Endodermal cell (in vitro differentiated cells): ENCODE measurements around the gene LSM12. TPM values are rescaled to one million over a fixed set of nuclear protein-coding genes. Genes with fewer than 3 reads are reported as not detected.
"Not testable (repeated sequence)": the region's sequence is repeated elsewhere in the genome, so short reads cannot be mapped to it uniquely, and the experiment has no call there.

Experiments
- DNase-seq: peaks from one replicate; pipeline ENCODE4 v3.0.0-alpha.2; 2017
- H3K27ac ChIP-seq: 2 replicates; pipeline ENCODE4 v1.5.1; 2013; ENCODE audit warnings: mild to moderate bottlenecking, low read depth, low read length, moderate library complexity
- H3K27me3 ChIP-seq: 2 replicates; pipeline ENCODE4 v1.6.1; 2013; ENCODE audit warnings: mild to moderate bottlenecking, low read length, moderate library complexity; ENCODE audit not compliant: insufficient read depth, control insufficient read depth, poor library complexity, severe bottlenecking
- H3K36me3 ChIP-seq: 2 replicates; pipeline ENCODE4 v1.7.0; 2013; ENCODE audit warnings: mild to moderate bottlenecking, low read length, moderate library complexity; ENCODE audit not compliant: control insufficient read depth, insufficient read depth
- H3K4me1 ChIP-seq: one replicate; pipeline ENCODE4 v1.7.0; 2013; ENCODE audit warnings: low read length; ENCODE audit not compliant: control insufficient read depth, insufficient read depth
- H3K4me3 ChIP-seq: 2 replicates; pipeline ENCODE4 v1.5.1; 2013; ENCODE audit warnings: mild to moderate bottlenecking, low read length, moderate library complexity
- H3K9ac ChIP-seq: 2 replicates; pipeline ENCODE4 v1.6.1; 2013; ENCODE audit warnings: mild to moderate bottlenecking, low read length, moderate library complexity; ENCODE audit not compliant: poor library complexity, severe bottlenecking; ENCODE audit errors: extremely low read depth
- H3K9me3 ChIP-seq: 2 replicates; pipeline ENCODE4 v1.6.1; 2013; ENCODE audit warnings: mild to moderate bottlenecking, low read length, moderate library complexity; ENCODE audit not compliant: control insufficient read depth
- H3K27ac Mint-ChIP-seq: 2 replicates; pipeline ENCODE4 v1.8.0; 2020; ENCODE audit warnings: mixed read lengths
- H3K27me3 Mint-ChIP-seq: 2 replicates; pipeline ENCODE4 v1.8.0; 2021; ENCODE audit warnings: mild to moderate bottlenecking, mixed read lengths; ENCODE audit not compliant: insufficient read depth
- H3K36me3 Mint-ChIP-seq: 2 replicates; pipeline ENCODE4 v1.8.0; 2020; ENCODE audit warnings: low read depth, mixed read lengths
- H3K4me1 Mint-ChIP-seq: 2 replicates; pipeline ENCODE4 v1.8.0; 2020; ENCODE audit warnings: mixed read lengths
- H3K4me3 Mint-ChIP-seq: 2 replicates; pipeline ENCODE4 v1.8.0; 2020; ENCODE audit warnings: mild to moderate bottlenecking, moderate library complexity, mixed read lengths
- H3K9me3 Mint-ChIP-seq: 2 replicates; pipeline ENCODE4 v1.8.0; 2020; ENCODE audit warnings: mild to moderate bottlenecking, mixed read lengths
- CTCF ChIP-seq: fragments of 200-600 bp; sonication (generic); conservative IDR thresholded peaks from 2 replicates; pipeline ENCODE4 v1.5.0; 2021; ENCODE audit warnings: antibody characterized with exemption, mild to moderate bottlenecking
- WGBS, 2 experiments: methylation state at CpG; one replicate each; pipeline versions ENCODE4 v1.1.5 to v1.1.7; 2013; ENCODE audit warnings: missing lambda C conversion rate in 2 of 2, mixed read lengths in 1 of 2; ENCODE audit not compliant: insufficient coverage in 1 of 2, insufficient read length in 1 of 2; 5-methylcytosine and 5-hydroxymethylcytosine counted together
- total RNA-seq, 2 donors: library from RNA; stranded (reverse); fragmentation: NEBNext Ultra II Directional in 1 of 2; extraction: Animal tissue kit (Norgen Biotek cat#: 25700) in 1 of 2; gene quantifications; 2 replicates in 1 of 2; 3 replicates in 1 of 2; pipeline ENCODE4 v1.2.1, GENCODE V29; 2021

LSM12 gene
- total RNA-seq, 2 donors from 2014 or later: 97.7 to 102 TPM

DNA sequence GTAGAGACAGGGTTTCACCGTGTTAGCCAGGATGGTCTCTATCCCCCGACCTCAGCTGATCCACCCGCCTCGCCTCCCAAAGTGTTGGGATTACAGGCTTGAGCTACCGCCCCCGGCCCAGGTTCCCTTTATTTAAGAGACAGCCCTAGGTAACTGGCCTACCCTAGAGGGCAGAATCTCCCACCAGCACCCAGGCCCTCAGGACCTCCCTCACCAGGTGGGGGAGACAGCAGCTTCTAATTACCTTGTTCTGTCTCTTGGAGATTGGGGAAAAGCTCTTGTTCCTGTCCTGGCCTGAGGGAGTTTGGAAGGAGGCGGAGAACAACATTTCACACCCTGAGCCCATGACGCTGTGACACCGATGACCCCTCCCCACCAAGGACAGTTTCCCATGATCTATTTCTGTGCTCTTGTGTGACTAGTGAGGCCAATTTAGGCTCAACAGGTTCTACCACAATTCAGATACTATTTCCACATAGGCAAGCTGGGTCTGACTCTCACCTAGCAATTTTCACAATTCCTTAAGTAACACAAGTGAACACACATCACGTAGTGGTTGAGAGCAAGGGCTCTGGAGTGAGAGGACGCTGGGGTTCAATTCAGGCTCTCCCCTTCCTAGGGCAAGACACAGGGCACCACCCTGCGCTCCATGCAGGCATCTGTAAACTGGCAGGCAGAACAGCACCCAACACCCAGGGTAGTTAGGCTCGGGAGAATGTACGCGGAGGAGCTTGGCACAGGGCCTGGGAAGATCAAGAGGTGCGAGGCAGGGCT, 36.6 kb upstream of the LSM12 start:
- 90 to 96% methylated on average over 12 to 16 of the region's 16 CpGs for WGBS, 2 experiments
- no peaks in the 10 kb centered on the region for H3K27me3 Mint-ChIP-seq
- no peak overlapping the region for H3K9ac ChIP-seq

DNA sequence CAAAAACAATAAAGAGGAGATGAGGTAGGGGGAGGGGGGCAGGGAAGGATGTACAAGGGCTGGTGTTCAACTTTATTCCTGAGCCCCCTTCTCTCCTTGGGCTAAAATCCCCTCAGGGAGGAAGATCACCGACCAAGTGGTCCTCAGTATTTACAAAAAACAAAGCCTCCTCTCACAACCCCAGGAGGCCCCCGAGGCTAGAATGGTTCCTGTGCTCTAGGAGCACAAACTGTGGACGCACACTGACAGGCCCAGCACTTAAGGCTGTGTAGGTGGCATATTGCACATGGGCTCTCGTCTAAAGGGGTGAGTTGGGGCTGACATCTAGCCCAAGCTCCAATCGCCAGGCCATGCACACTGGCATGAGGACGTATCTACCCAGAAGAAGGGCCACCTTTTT, 35.4 kb upstream of the LSM12 start:
- not testable (repeated sequence) for H3K27ac ChIP-seq

More for the DNA sequence above, 36.6 kb upstream of the LSM12 start:
- peaks cover 19% of the 10 kb centered on the region for H3K36me3 ChIP-seq
- Mint-ChIP-seq H3K9me3 (no peaks in the 10 kb centered on the region), H3K4me1 (peaks cover 11% of the 10 kb centered on the region), H3K27ac (peak overlapping the region; percentile 62), H3K36me3 (peaks cover 15% of the 10 kb centered on the region), H3K4me3 (no peak overlapping the region)
- H3K27me3 ChIP-seq: no peaks in the 10 kb centered on the region
- no peak overlapping the region for H3K27ac ChIP-seq
- TF ChIP-seq CTCF: no peak
- no peaks in the 10 kb centered on the region for H3K4me1 ChIP-seq
- H3K9me3 ChIP-seq: no peaks in the 10 kb centered on the region
- H3K4me3 ChIP-seq: no peak overlapping the region
- DNase-seq: peak; percentile 70

GRCh38 chr17:44097110-44097958, 30.9 kb upstream of the LSM12 start:
- peaks cover 10% of the 10 kb centered on the region for H3K36me3 ChIP-seq
- H3K4me3 ChIP-seq: no peak overlapping the region
- no peak for DNase-seq
- peak overlapping the region; percentile 96 for H3K27ac ChIP-seq
- peaks cover 4% of the 10 kb centered on the region for H3K4me1 Mint-ChIP-seq
- no peak for TF ChIP-seq CTCF
- H3K4me3 Mint-ChIP-seq: no peak overlapping the region
- no peaks in the 10 kb centered on the region for H3K9me3 ChIP-seq
- WGBS, 2 experiments: 86 to 87% methylated on average over 11 to 13 of the region's 13 CpGs
- H3K27ac Mint-ChIP-seq: peak overlapping the region; percentile 99
- no peaks in the 10 kb centered on the region for H3K27me3 Mint-ChIP-seq
- no peaks in the 10 kb centered on the region for H3K27me3 ChIP-seq
- H3K9me3 Mint-ChIP-seq: no peaks in the 10 kb centered on the region
- peaks cover 5% of the 10 kb centered on the region for H3K4me1 ChIP-seq
- peaks cover 9% of the 10 kb centered on the region for H3K36me3 Mint-ChIP-seq
- H3K9ac ChIP-seq: no peak overlapping the region

More for the DNA sequence above, 35.4 kb upstream of the LSM12 start:
- H3K4me1 Mint-ChIP-seq: peaks cover 11% of the 10 kb centered on the region
- H3K4me3 ChIP-seq, H3K27ac Mint-ChIP-seq, H3K27me3 Mint-ChIP-seq, H3K9me3 Mint-ChIP-seq, H3K27me3 ChIP-seq, H3K4me1 ChIP-seq, H3K9ac ChIP-seq, DNase-seq, H3K9me3 ChIP-seq, H3K4me3 Mint-ChIP-seq: not testable (repeated sequence)
- H3K36me3 Mint-ChIP-seq: peaks cover 11% of the 10 kb centered on the region
- H3K36me3 ChIP-seq: peaks cover 19% of the 10 kb centered on the region
- 88 to 89% methylated on average over 1 to 4 of the region's 6 CpGs for WGBS, 2 experiments
